Neuronal stem cell (in vitro differentiated cells): ENCODE results near the gene TAAR1.
"Not testable (repeated sequence)": the region's sequence is repeated elsewhere in the genome, so short reads cannot be mapped to it uniquely, and the experiment has no call there.

ENCODE experiments used
- DNase-seq: peaks from one replicate; pipeline ENCODE4 v3.0.0-alpha.2; 2013; ENCODE audit warnings: low spot score
- H2AFZ ChIP-seq: one replicate; pipeline ENCODE4 v1.6.1; 2013; ENCODE audit warnings: mild to moderate bottlenecking, low read length, inconsistent platforms
- H2AK5ac ChIP-seq: 2 replicates; pipeline ENCODE4 v1.6.1; 2013; ENCODE audit warnings: low read depth, mild to moderate bottlenecking, inconsistent platforms, low read length, moderate library complexity, mixed read lengths
- H2BK120ac ChIP-seq: 2 replicates; pipeline ENCODE4 v1.6.1; 2013; ENCODE audit warnings: low read depth, mild to moderate bottlenecking, inconsistent platforms, low read length, moderate library complexity, mixed read lengths
- H2BK12ac ChIP-seq: one replicate; pipeline ENCODE4 v1.6.1; 2013; ENCODE audit warnings: low read length, inconsistent platforms
- H2BK15ac ChIP-seq: 2 replicates; pipeline ENCODE4 v1.6.1; 2013; ENCODE audit warnings: mild to moderate bottlenecking, low read length, inconsistent platforms, mixed read lengths
- H2BK5ac ChIP-seq: one replicate; pipeline ENCODE4 v1.6.1; 2013; ENCODE audit warnings: inconsistent platforms, mild to moderate bottlenecking, low read length, moderate library complexity
- H3K14ac ChIP-seq: one replicate; pipeline ENCODE4 v1.6.1; 2013; ENCODE audit warnings: low read length, inconsistent platforms
- H3K18ac ChIP-seq: 2 replicates; pipeline ENCODE4 v1.6.1; 2013; ENCODE audit warnings: low read length, inconsistent platforms
- H3K23ac ChIP-seq: 2 replicates; pipeline ENCODE4 v1.6.1; 2013; ENCODE audit warnings: low read depth, mild to moderate bottlenecking, mixed read lengths, low read length, inconsistent platforms; ENCODE audit not compliant: poor library complexity
- H3K27ac ChIP-seq: replicated peaks from 3 replicates; pipeline ENCODE4 v1.5.1; 2013; ENCODE audit warnings: low read length, inconsistent platforms
- H3K27me3 ChIP-seq, 3 experiments: 2 replicates each; pipeline ENCODE4 v1.6.1; 2013; ENCODE audit warnings: low read length in 3 of 3, mild to moderate bottlenecking in 2 of 3, inconsistent platforms in 1 of 3, low read depth in 1 of 3, mixed read lengths in 1 of 3, moderate library complexity in 1 of 3; ENCODE audit not compliant: control insufficient read depth in 3 of 3, insufficient read depth in 3 of 3
- H3K36me3 ChIP-seq, 2 donors: replicated peaks in 1 of 2; 2 replicates each; pipeline ENCODE4 v1.6.1; 2013; ENCODE audit warnings: low read length in 2 of 2; ENCODE audit not compliant: control insufficient read depth in 2 of 2, insufficient read depth in 2 of 2
- H3K4ac ChIP-seq: 2 replicates; pipeline ENCODE4 v1.6.1; 2013; ENCODE audit warnings: inconsistent platforms, mild to moderate bottlenecking, low read length, moderate library complexity
- H3K4me1 ChIP-seq, 2 donors: 1 replicate in 1 of 2; 2 replicates in 1 of 2; pipeline ENCODE4 v1.6.1; 2013; ENCODE audit warnings: low read length in 2 of 2, low read depth in 1 of 2; ENCODE audit not compliant: control insufficient read depth in 2 of 2, insufficient read depth in 1 of 2
- H3K4me2 ChIP-seq: one replicate; pipeline ENCODE4 v1.6.1; 2013; ENCODE audit warnings: mild to moderate bottlenecking, low read length, inconsistent platforms; ENCODE audit not compliant: insufficient read depth, poor library complexity, severe bottlenecking
- H3K4me3 ChIP-seq, 2 donors: 2 replicates each; pipeline ENCODE4 v1.5.1; 2013; ENCODE audit warnings: low read length in 2 of 2, mild to moderate bottlenecking in 2 of 2, inconsistent platforms in 1 of 2, moderate library complexity in 1 of 2
- H3K79me1 ChIP-seq: one replicate; pipeline ENCODE4 v1.6.1; 2013; ENCODE audit warnings: low read depth, mild to moderate bottlenecking, inconsistent platforms, low read length, moderate library complexity
- H3K9ac ChIP-seq: one replicate; pipeline ENCODE4 v1.6.1; 2013; ENCODE audit warnings: mild to moderate bottlenecking, low read depth, low read length, inconsistent platforms; ENCODE audit not compliant: poor library complexity
- H3K9me3 ChIP-seq, 2 donors: replicated peaks in 1 of 2; 2 replicates each; pipeline versions ENCODE3 to v1.6.1; 2013; ENCODE audit warnings: low read length in 2 of 2, mild to moderate bottlenecking in 2 of 2, inconsistent platforms in 1 of 2, low read depth in 1 of 2, mixed read lengths in 1 of 2, moderate library complexity in 1 of 2; ENCODE audit not compliant: control insufficient read depth in 2 of 2, insufficient read depth in 1 of 2
- H4K8ac ChIP-seq: one replicate; pipeline ENCODE4 v1.6.1; 2013; ENCODE audit warnings: low read depth, mild to moderate bottlenecking, inconsistent platforms, low read length, moderate library complexity
- H4K91ac ChIP-seq: one replicate; pipeline ENCODE4 v1.6.1; 2013; ENCODE audit warnings: low read length, low read depth, mild to moderate bottlenecking, inconsistent platforms; ENCODE audit not compliant: poor library complexity
- WGBS, 2 donors: extraction: QIAGEN DNeasy Blood & Tissue Kit; methylation state at CpG; one replicate each; pipeline ENCODE4 v1.1.7; 2013; ENCODE audit warnings: missing lambda C conversion rate in 2 of 2, mixed read lengths in 1 of 2; ENCODE audit not compliant: insufficient read length in 2 of 2, insufficient replicate concordance in 1 of 2; ENCODE audit errors: extremely low coverage in 2 of 2; 5-methylcytosine and 5-hydroxymethylcytosine counted together

The TAAR1 gene

GRCh38 chr6:132607544-132608233 lies 51.3 kb downstream of the TAAR1 start:
- no peak overlapping the region for H2BK120ac ChIP-seq
- H3K79me1 ChIP-seq = no peaks in the 10 kb centered on the region
- peaks cover 0 to 9% of the 10 kb centered on the region in 2 donors for H3K4me1 ChIP-seq
- no peak overlapping the region for H3K9ac ChIP-seq
- H4K8ac ChIP-seq = no peak overlapping the region
- H3K4me3 ChIP-seq = no peak overlapping the region
- no peak overlapping the region for H3K4me2 ChIP-seq
- H3K36me3 ChIP-seq = no peaks in the 10 kb centered on the region
- H3K14ac ChIP-seq = no peak overlapping the region
- no peak overlapping the region for H3K18ac ChIP-seq
- H2BK15ac ChIP-seq = no peak overlapping the region
- H2BK12ac ChIP-seq = no peak overlapping the region
- DNase-seq = no peak
- H3K23ac ChIP-seq = no peak overlapping the region
- H4K91ac ChIP-seq = no peak overlapping the region
- H3K9me3 ChIP-seq = no peaks in the 10 kb centered on the region
- H3K27me3 ChIP-seq = no peaks in the 10 kb centered on the region
- no peak overlapping the region for H2BK5ac ChIP-seq
- H2AFZ ChIP-seq = no peak overlapping the region
- H3K27ac ChIP-seq = no peak overlapping the region
- no peak overlapping the region for H2AK5ac ChIP-seq
- no CpG with 5 or more reads among the region's 5 CpGs for WGBS, 2 donors
- no peak overlapping the region for H3K4ac ChIP-seq

- H2AFZ ChIP-seq = no peak overlapping the region
- H2AK5ac ChIP-seq = no peak overlapping the region
- H2BK15ac ChIP-seq = no peak overlapping the region
- no peak overlapping the region for H2BK12ac ChIP-seq
- H2BK5ac ChIP-seq = no peak overlapping the region
- H3K18ac ChIP-seq = no peak overlapping the region
- no peaks in the 10 kb centered on the region for H3K9me3 ChIP-seq
- no peaks in the 10 kb centered on the region for H3K79me1 ChIP-seq
- no peak overlapping the region for H3K27ac ChIP-seq
- no peak for DNase-seq
- no peak overlapping the region for H3K9ac ChIP-seq
- no peak overlapping the region for H4K91ac ChIP-seq
- H3K23ac ChIP-seq = no peak overlapping the region
- H3K4me2 ChIP-seq = no peak overlapping the region
- H4K8ac ChIP-seq = no peak overlapping the region
- no peak overlapping the region for H3K14ac ChIP-seq
- peaks cover 0 to 9% of the 10 kb centered on the region in 2 donors for H3K4me1 ChIP-seq
- H3K4me3 ChIP-seq = no peak overlapping the region
- no peaks in the 10 kb centered on the region for H3K27me3 ChIP-seq
- WGBS, 2 donors = no CpG with 5 or more reads among the region's 8 CpGs
- no peak overlapping the region for H2BK120ac ChIP-seq
- no peaks in the 10 kb centered on the region for H3K36me3 ChIP-seq
- no peak overlapping the region for H3K4ac ChIP-seq
These were observed 54.3 kb downstream of the TAAR1 start for GRCh38 chr6:132604635-132605152.

DNA sequence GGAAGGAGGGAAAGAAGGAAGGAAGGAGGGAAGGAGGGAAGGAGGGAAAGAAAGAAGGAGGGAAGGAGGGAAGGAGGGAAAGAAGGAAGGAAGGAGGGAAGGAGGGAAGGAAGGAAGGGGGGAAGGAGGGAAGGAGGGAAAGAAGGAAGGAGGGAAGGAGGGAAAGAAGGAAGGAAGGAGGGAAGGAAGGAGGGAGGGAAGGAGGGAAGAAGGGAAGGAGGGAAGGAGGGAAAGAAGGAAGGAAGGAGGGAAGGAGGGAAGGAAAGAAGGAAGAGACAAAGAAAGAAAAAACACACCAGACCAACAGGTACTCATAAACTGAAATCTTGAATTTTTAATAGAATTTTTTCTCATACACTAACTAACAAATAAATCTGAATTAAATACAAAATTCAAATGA lies 58.1 kb downstream of the TAAR1 start:
- H2BK5ac ChIP-seq, DNase-seq, H3K4me3 ChIP-seq, H3K18ac ChIP-seq, H3K79me1 ChIP-seq, H3K27me3 ChIP-seq, H3K27ac ChIP-seq, H3K23ac ChIP-seq, H4K8ac ChIP-seq, H3K4ac ChIP-seq, H2AK5ac ChIP-seq, H3K4me1 ChIP-seq, H4K91ac ChIP-seq, H3K14ac ChIP-seq, H2AFZ ChIP-seq, H3K36me3 ChIP-seq, H3K9ac ChIP-seq, H2BK12ac ChIP-seq, H3K9me3 ChIP-seq, H3K4me2 ChIP-seq, H2BK15ac ChIP-seq, H2BK120ac ChIP-seq: not testable (repeated sequence)

DNA sequence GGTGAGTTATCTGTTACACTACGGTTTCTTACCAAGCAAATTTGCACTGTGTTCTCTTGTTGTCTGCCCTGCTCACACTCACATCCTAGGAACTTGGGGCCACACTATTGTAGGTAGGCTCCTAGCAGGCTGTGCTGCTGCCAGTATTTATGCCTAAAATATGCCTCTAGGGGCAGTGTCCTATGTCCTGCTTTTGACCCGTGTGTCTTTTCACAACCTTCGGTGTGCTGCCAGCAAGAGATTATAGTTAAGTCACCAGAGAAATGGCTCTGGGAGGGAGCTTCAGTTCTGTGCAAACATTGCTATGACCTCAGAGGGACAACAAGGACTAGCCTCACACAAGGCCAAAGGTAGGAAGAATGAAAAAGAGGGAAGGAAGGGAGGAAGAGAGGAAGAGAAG lies 60.5 kb downstream of the TAAR1 start:
- no peak overlapping the region for H3K27ac ChIP-seq
- no peak overlapping the region for H3K4me3 ChIP-seq
- no peak overlapping the region for H4K91ac ChIP-seq
- H3K4ac ChIP-seq = no peak overlapping the region
- no peaks in the 10 kb centered on the region for H3K27me3 ChIP-seq
- H3K79me1 ChIP-seq = no peaks in the 10 kb centered on the region
- H2BK5ac ChIP-seq = no peak overlapping the region
- H2AFZ ChIP-seq = peak overlapping the region; percentile 63
- no peak for DNase-seq
- H2AK5ac ChIP-seq = no peak overlapping the region
- H3K9ac ChIP-seq = no peak overlapping the region
- H3K14ac ChIP-seq = no peak overlapping the region
- no peak overlapping the region for H4K8ac ChIP-seq
- no peaks in the 10 kb centered on the region for H3K4me1 ChIP-seq
- H2BK120ac ChIP-seq = no peak overlapping the region
- WGBS, 2 donors = no CpG with 5 or more reads among the region's 3 CpGs
- no peak overlapping the region for H3K18ac ChIP-seq
- no peak overlapping the region for H3K23ac ChIP-seq
- H2BK15ac ChIP-seq = no peak overlapping the region
- H3K36me3 ChIP-seq = no peaks in the 10 kb centered on the region
- no peak overlapping the region for H2BK12ac ChIP-seq
- no peaks in the 10 kb centered on the region for H3K9me3 ChIP-seq
- H3K4me2 ChIP-seq = no peak overlapping the region
